ENCODE data around the gene SLC4A1. TPM values are rescaled to one million over a fixed set of nuclear protein-coding genes. Genes with fewer than 3 reads are reported as not detected.

The SLC4A1 gene
- total and polyA plus RNA-seq, 11 donors = 0.03 to 3.3 (median 0.50) TPM; not detected in 2

GRCh38 chr17:44308865-44309264, 40.9 kb upstream of the SLC4A1 start:
- H3K9me3 ChIP-seq = no peaks in the 10 kb centered on the region
- peak in 1 of 4 donors; percentile 17 for ATAC-seq
- H3K27ac ChIP-seq = no peak overlapping the region
- no peaks in the 10 kb centered on the region for H3K36me3 ChIP-seq
- TF ChIP-seq CTCF (IDR thresholded peaks at IDR 0.05) (no peak), POLR2A (IDR thresholded peaks at IDR 0.05) (no peak)
- 0 to 12% (median 3%) methylated on average over 15 of the region's 15 CpGs for WGBS, 4 donors
- peaks cover 0 to 20% (median 16%) of the 10 kb centered on the region in 12 donors for H3K4me1 ChIP-seq
- intact Hi-C loops (cut with DNase I) = loop anchor here in 1 of 10 donors (5.0 kb wide), 1 partner anchor 87 kb away; no protein-coding TSS in a partner anchor
- no peak for DNase-seq
- peak overlapping the region in 10 of 12 donors; percentile 30 to 62 (median 55) for H3K4me3 ChIP-seq
- peaks cover 0 to 29% (median 12%) of the 10 kb centered on the region in 9 donors for H3K27me3 ChIP-seq

DNA sequence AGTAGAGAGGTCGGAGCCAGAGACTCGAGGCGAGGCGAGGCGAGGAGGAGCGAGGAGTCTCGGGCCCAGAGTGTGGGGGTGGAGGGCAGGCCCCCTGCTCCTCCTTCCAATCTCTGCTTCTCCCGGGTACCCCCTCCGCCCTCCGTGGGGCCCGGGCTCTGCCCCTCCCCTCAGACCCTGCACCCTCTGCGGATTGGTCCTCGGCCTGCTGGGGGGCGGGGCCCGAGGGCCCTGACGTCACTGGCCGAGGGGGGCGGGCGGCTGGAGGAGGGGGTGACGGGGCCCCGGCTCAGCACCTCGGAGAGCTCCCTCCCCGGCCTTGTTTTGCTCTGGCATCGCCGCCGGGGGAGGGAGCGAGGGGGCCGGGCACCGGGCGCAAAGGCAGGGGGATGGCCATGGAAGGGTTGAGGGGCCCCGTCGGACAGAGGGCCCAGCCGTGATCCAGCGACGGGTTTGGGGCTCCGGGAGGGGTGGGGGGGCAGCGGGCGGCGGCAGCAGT, 40.4 kb upstream of the SLC4A1 start, which contains the start of gene RUNDC3A:
Gene RUNDC3A, plus strand, starts transcription at position 282 of the 499 bp plus-strand sequence. CDS start 232 bp downstream, outside the sequence.
- ATAC-seq = peak; percentile 95 to 99 (median 98)
- peak; percentile 88 to 92 (median 89) for DNase-seq
- TF ChIP-seq POLR2A (IDR thresholded peaks at IDR 0.05) (no peak), CTCF (IDR thresholded peaks at IDR 0.05) (no peak)
- Histone ChIP-seq H3K27me3 (peaks cover 0 to 24% (median 7%) of the 10 kb centered on the region in 9 donors), H3K27ac (peak within 1 kb of the TSS in 4 of 12 donors; percentile 1 to 84 (median 37)), H3K4me3 (peak within 1 kb of the TSS; percentile 27 to 62 (median 53)), H3K9me3 (no peaks in the 10 kb centered on the region), H3K36me3 (no peaks in the 10 kb centered on the region), H3K4me1 (peaks cover 0 to 20% (median 16%) of the 10 kb centered on the region in 12 donors)
- WGBS, 4 donors = 1 to 2% (median 2%) methylated on average over 18 to 39 of the region's 39 CpGs
- intact Hi-C loops (cut with DNase I) = loop anchor here in 1 of 10 donors (5.0 kb wide), 1 partner anchor 86 kb away; no protein-coding TSS in a partner anchor

DNA sequence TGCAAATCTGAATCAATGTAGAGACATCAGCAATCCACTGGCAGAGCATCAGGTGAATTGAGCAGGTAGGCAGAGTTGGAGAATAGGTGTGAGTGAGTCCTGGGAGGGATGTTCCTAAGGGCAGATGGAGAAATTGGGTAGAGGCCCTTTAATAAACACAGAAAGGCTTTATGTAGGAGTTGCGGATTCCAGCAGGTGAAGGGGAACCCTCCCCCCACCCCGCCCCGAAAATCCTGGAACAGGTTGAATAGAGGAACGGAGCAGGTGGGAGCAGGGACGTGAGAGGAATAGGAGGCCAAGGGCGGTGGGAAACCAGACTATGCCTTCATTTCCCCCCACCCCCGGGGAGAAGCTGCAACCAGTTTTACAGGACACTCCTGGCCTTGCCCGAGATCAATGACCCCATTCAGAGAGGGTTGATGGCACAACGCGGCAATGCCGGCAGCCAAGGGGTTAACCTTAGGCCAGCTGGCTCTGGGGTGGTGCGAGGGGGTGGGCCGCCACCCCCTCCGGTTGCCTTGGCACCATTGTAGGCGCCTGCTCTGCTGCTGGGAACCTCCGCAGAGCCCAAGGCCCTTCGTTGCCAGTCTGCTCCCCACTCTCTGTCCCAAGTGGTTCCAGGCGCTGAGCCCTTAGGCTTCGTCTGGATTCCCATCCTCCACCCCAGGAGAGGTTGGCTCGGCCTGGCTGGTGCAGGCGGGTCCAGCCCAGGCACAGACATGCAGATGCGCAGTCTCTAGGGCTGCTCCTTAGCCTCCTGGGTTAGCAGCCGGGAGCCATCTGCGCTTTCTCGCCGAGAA, 39.7 kb upstream of the SLC4A1 start:
- peaks cover 0 to 19% (median 0%) of the 10 kb centered on the region in 9 donors for H3K27me3 ChIP-seq

More for the DNA sequence above, 39.7 kb upstream of the SLC4A1 start:
- TF ChIP-seq POLR2A (IDR thresholded peaks at IDR 0.05) (no peak), CTCF (IDR thresholded peaks at IDR 0.05) (no peak)
- 3 to 5% (median 3%) methylated on average over 25 to 26 of the region's 26 CpGs for WGBS, 4 donors
- peak; percentile 75 to 83 (median 78) for ATAC-seq
- H3K36me3 ChIP-seq = no peaks in the 10 kb centered on the region
- peak in 2 of 5 donors; percentile 50 to 51 for DNase-seq
- no peaks in the 10 kb centered on the region for H3K9me3 ChIP-seq
- H3K27ac ChIP-seq = peak overlapping the region in 4 of 12 donors; percentile 1 to 84 (median 37)
- peak overlapping the region; percentile 27 to 62 (median 53) for H3K4me3 ChIP-seq
- intact Hi-C loops (cut with DNase I) = loop anchor here in 1 of 10 donors (5.0 kb wide), 1 partner anchor 85 kb away; no protein-coding TSS in a partner anchor
- peaks cover 0 to 20% (median 16%) of the 10 kb centered on the region in 12 donors for H3K4me1 ChIP-seq

Measured in heart left ventricle (tissue), 16 donors.